HG03442 (cell line): ENCODE results near the gene RIPPLY3.

ENCODE experiments used
- ATAC-seq: cut with Tn5 transposase; IDR thresholded peaks from one replicate; pipeline ENCODE4 v1.9.1; 2021; ENCODE audit warnings: mild to moderate bottlenecking, moderate library complexity; ENCODE audit not compliant: unreplicated experiment

Gene RIPPLY3

DNA sequence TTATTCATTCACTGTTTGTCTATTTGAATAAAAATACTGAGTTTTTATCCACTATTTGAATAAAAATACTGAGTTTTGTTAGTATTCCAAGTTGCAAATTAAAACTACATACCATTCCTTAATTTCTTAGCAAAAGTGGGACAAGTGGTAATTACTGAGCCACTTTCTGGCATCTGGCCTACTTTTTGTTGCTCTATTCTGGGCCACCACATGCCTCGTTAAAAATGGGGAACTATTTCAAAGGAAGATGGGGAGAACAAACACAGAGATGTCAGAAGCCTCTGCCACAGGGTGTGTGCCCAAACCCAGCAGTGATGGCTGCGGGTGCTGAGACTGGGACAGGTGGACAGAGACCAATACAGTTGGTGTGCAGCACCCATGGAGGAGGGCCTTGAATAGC lies 51.8 kb downstream of the RIPPLY3 start:
- no peak for ATAC-seq

DNA sequence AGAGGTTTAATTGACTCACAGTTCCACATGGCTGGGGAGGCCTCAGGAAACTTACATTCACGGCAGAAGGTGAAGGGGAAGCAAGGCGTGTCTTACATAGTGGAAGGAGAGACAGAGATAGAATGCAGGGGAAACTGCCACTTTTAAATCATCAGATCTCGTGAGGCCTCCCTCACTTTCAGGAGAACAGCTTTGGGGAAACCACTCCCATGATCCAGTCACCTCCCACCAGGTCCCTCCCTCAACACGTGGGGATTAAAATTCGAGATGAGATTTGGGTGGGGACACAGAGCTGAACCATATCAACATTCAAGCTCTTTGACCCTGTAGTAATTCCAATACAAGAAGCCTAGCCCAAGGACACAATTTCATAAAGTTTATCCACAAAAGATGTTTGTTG lies 52.7 kb downstream of the RIPPLY3 start:
- no peak for ATAC-seq

DNA sequence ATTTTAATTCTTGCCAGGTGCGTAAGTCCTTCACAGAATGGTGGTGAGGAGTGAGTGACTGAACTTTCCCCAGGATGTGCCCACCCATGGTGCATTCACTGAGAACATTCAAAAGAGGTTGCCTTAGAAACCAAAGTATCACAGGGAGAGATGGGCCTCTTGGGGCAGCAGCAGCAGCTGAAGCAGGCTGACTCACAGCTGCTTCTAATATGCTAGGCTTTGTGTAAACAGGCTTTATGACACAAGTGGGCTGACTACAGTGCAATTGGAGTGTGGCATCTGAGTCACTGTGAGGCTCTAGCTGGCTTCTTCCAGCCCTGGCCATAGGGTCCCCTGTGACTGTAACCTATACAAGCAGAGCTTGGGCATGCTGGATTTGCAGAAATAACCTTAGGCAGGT lies 53.8 kb downstream of the RIPPLY3 start:
- no peak for ATAC-seq

DNA sequence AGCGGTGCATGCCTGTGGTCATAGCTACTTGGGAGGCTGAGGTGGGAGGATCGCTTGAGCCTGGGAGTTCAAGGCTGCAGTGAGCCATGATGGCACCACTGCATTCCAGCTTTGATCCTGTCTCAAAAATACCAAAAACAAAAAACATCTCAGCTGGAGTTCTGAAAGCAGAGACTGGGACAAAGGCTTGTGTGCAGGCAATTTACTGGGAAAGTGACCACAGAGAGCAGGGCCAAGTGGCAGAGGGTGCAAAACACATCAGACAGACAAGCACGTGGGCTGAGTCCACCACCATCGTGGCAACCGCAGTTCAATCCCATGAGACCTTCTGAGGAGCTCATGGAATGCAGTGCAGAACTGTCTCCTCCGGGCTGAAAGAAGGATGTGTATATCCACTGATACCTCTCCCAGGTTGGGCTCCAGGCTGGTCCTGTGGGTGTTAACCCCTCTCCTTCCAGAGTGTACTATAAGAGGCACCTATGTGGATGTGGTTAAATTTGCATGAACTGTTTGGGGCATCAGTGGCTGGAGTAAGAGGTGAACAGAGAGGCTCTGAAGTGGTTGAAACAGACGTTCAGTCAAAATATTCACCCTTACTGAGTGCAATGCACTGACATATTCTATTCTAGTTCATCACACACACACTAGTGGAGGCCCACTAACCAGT lies 55.6 kb downstream of the RIPPLY3 start:
- no peak for ATAC-seq

DNA sequence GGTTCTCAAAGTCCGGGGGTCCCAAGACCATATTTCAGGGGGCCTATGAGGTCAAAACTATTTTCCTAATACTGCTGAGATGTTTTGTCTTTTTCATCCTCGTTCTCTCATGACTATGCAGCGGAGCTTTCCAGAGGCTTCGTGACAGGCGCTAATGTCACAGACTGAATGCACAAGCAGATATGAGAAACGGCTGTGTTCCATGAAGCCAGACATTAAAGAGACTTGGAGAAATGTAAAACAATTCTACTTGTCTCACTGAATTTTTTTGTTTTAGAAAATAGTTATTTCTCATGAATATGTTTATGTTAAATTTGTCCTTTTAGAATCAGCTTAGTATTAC lies 56.1 kb downstream of the RIPPLY3 start:
- ATAC-seq, result no peak

DNA sequence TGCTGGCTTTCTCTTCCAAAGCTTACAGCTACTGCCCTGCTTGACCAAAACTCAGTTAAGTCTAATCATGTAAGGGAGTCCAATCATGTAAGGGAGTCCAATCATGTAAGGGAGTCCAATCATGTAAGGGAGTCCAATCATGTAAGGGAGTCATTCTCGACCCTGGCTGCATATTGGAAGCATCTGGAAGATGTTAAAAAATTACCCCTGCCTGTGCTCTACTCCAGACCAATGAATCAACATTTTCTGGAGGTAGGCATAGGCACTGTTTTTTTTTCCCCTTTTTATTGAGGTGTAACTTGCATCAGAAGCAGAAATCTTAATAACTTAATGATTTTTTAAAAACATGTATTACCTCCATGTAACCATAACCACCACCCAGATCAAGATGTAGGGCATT lies 56.9 kb downstream of the RIPPLY3 start:
- no peak for ATAC-seq

DNA sequence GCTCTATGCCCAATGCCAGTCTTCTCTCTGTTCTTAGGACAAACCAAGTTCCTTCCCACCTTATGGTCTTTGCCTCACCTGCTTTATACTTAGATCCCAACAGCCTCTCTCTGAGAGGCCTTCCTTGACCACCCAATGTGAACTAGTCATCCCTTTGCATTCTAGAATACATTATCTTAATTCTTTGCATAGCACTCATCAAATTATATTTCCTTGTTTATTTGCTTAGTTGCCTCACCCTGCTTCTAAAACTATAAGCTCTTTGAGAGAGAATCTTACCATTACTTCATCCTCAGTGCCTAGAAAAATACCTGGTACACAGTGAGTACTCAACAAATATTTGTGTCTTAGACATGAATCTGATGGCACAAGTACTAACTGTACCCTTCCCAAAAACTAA lies 58.3 kb downstream of the RIPPLY3 start:
- no peak for ATAC-seq

DNA sequence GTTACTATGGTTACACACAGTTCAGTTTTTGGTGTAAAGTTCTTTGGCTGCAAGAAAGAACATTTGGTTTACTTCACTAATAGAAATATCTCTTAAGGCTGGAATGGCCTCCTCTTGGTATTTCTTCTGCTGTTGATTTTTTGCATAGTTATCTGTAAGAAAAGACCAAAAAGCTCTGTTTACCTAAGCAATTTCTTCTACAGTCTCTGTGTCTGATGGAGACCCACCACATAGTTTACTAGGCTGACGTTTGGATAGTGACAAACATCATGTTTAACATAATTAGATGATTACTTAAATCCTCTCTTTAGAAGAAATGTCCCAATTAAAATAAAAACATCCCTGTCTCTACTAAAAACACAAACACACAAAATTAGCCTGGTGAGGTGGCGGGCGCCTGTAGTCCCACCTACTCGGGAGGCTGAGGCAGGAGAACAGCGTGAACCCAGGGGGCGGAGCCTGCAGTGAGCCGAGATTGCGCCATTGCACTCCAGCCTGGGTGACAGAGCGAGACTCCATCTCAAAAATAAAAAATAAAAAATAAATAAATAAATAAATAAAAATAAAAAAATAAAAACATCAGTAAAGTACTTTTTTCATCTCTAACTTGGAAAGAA lies 59.2 kb downstream of the RIPPLY3 start:
- no peak for ATAC-seq
